K562 (cell line): ENCODE measurements around the gene R3HDM1. TPM values are rescaled to one million over a fixed set of nuclear protein-coding genes. Genes with fewer than 3 reads are reported as not detected.

Source experiments
- ATAC-seq: fragments of 200-7000 bp; cut with Tn5 transposase; 3 replicates; pipeline ENCODE4 v1.9.1; 2020; ENCODE audit warnings: moderate library complexity
- BruUV-seq: library from RNA; stranded (reverse); fragments of 400-500 nt; replicated peaks from 2 replicates; lab custom pipeline; 2021; lab: Mats Ljungman, UMichigan
- CTCF ChIA-PET: fragments of 300-600 bp; formaldehyde crosslinking; extraction: SDS; loops from one replicate; lab custom pipeline; 2021; ENCODE audit warnings: low intra/inter-chr PET ratio; lab: Yijun Ruan, JAX
- POLR2A ChIA-PET: fragments of 300-600, 350-650 bp; sonication (Branson Sonifier 250); formaldehyde crosslinking; extraction: SDS; loops from one replicate; lab custom pipeline; 2021; ENCODE audit warnings: antibody characterized with exemption, inconsistent platforms; lab: Yijun Ruan, JAX
- DNase-seq, 4 experiments: peaks; one replicate each; pipeline versions ENCODE4 v3.0.0 to v3.0.0-alpha.2; 2011 to 2018; ENCODE audit warnings: low spot score in 3 of 4, mixed read lengths in 3 of 4; ENCODE audit errors: extremely low read depth in 1 of 4
- FAIRE-seq: peaks from 2 replicates; lab custom pipeline; 2011; peaks lifted over from hg19 to GRCh38; lab: Jason Lieb, UNC
- H2AFZ ChIP-seq: 2 replicates; pipeline ENCODE4 v1.6.0; 2011; ENCODE audit warnings: low read depth, low read length, control low read depth, inconsistent platforms
- H3K27ac ChIP-seq: fragments of 200-600 bp; 3 replicates; pipeline ENCODE4 v1.8.0; 2011; ENCODE audit warnings: low read depth, mild to moderate bottlenecking, control low read depth, inconsistent platforms, low read length, moderate library complexity, mixed read lengths; ENCODE audit errors: extremely low read depth
- H3K27me3 ChIP-seq, 2 experiments: fragments of 300-600 bp in 1 of 2; 2 replicates in 1 of 2; 3 replicates in 1 of 2; pipeline versions ENCODE4 v1.6.0 to v1.8.0; 2011; ENCODE audit warnings: inconsistent platforms in 2 of 2, low read length in 2 of 2, mild to moderate bottlenecking in 1 of 2, mixed read lengths in 1 of 2, moderate library complexity in 1 of 2; ENCODE audit not compliant: control insufficient read depth in 2 of 2, insufficient read depth in 2 of 2
- H3K36me3 ChIP-seq: fragments of 300-600 bp; 3 replicates; pipeline ENCODE4 v1.8.0; 2011; ENCODE audit warnings: mild to moderate bottlenecking, low read length, inconsistent platforms; ENCODE audit not compliant: control insufficient read depth, insufficient read depth
- H3K4me1 ChIP-seq, 2 experiments: fragments of 200-600 bp in 1 of 2; replicated peaks in 1 of 2; 2 replicates in 1 of 2; 3 replicates in 1 of 2; pipeline versions ENCODE4 v1.5.1 to v1.8.0; 2011; ENCODE audit warnings: inconsistent platforms in 2 of 2, low read length in 2 of 2, mild to moderate bottlenecking in 1 of 2, mixed read lengths in 1 of 2, moderate library complexity in 1 of 2; ENCODE audit not compliant: control insufficient read depth in 2 of 2, insufficient read depth in 2 of 2
- H3K4me2 ChIP-seq: 2 replicates; pipeline ENCODE4 v1.6.1; 2011; ENCODE audit warnings: low read length, control low read depth, inconsistent platforms, mixed read lengths; ENCODE audit not compliant: insufficient read depth
- H3K4me3 ChIP-seq: fragments of 200-600 bp; sonication (generic), shearing (Covaris generic); 2 replicates; pipeline ENCODE4 v1.5.1; 2016; ENCODE audit warnings: control low read depth, inconsistent platforms
- H3K79me2 ChIP-seq: fragments of 200-600 bp; 3 replicates; pipeline ENCODE4 v1.8.0; 2011; ENCODE audit warnings: low read length, inconsistent platforms; ENCODE audit not compliant: control insufficient read depth, insufficient read depth
- H3K9ac ChIP-seq, 2 experiments: 2 replicates each; pipeline versions ENCODE4 v1.6.0 to v1.6.1; 2011; ENCODE audit warnings: low read depth in 2 of 2, low read length in 2 of 2, control low read depth in 1 of 2, inconsistent platforms in 1 of 2, mild to moderate bottlenecking in 1 of 2, mixed read lengths in 1 of 2; ENCODE audit not compliant: insufficient read depth in 1 of 2
- H3K9me1 ChIP-seq: one replicate; pipeline ENCODE4 v1.6.0; 2011; ENCODE audit warnings: inconsistent platforms, mild to moderate bottlenecking, low read length, moderate library complexity; ENCODE audit not compliant: control insufficient read depth, insufficient read depth
- H3K9me3 ChIP-seq: replicated peaks from 2 replicates; pipeline ENCODE4 v1.5.1; 2011; ENCODE audit warnings: low read depth, low read length, inconsistent platforms; ENCODE audit not compliant: control insufficient read depth, insufficient read depth
- H4K20me1 ChIP-seq: replicated peaks from 2 replicates; pipeline ENCODE4 v1.6.1; 2011; ENCODE audit warnings: low read length, inconsistent platforms, mixed read lengths; ENCODE audit not compliant: control insufficient read depth, insufficient read depth
- BRCA1 ChIP-seq, 2 experiments: fragments of 450-650 bp in 1 of 2; sonication (generic) in 1 of 2; formaldehyde crosslinking in 1 of 2; IDR thresholded peaks; 2 replicates each; pipeline versions ENCODE4 v1.5.0 to v1.6.1; 2017 to 2020; ENCODE audit warnings: mild to moderate bottlenecking in 1 of 2, missing genetic modification reagents in 1 of 2
- CTCFL ChIP-seq: IDR thresholded peaks from 2 replicates; pipeline ENCODE4 v1.6.1; 2011; ENCODE audit warnings: borderline replicate concordance, low read depth, mild to moderate bottlenecking, moderate library complexity, low read length; ENCODE audit not compliant: insufficient read depth, poor library complexity, severe bottlenecking
- E2F8 ChIP-seq: fragments of 450-650 bp; IDR thresholded peaks from 2 replicates; pipeline ENCODE4 v1.7.1; 2018; ENCODE audit warnings: mild to moderate bottlenecking, low read depth; ENCODE audit not compliant: partially characterized antibody
- ETV6 ChIP-seq, 3 experiments: fragments of 150-350 bp in 1 of 3; sonication (generic) in 1 of 3; formaldehyde crosslinking in 1 of 3; IDR thresholded peaks; 2 replicates each; pipeline versions ENCODE4 v1.6.1 to v1.8.0; 2014 to 2022; ENCODE audit warnings: borderline replicate concordance in 2 of 3, low read depth in 2 of 3, antibody characterized with exemption in 1 of 3, low read length in 1 of 3, mild to moderate bottlenecking in 1 of 3, missing genetic modification reagents in 1 of 3
- HNRNPUL1 ChIP-seq: fragments of 200-400 bp; formaldehyde crosslinking; IDR thresholded peaks from 2 replicates; pipeline ENCODE4 v1.6.1; 2017; ENCODE audit warnings: low read length
- MLLT1 ChIP-seq, 2 experiments: fragments of 450-650 bp; IDR thresholded peaks; 2 replicates each; pipeline ENCODE4 v1.6.1; 2016
- RBM34 ChIP-seq: fragments of 200-400 bp; formaldehyde crosslinking; IDR thresholded peaks from 2 replicates; pipeline ENCODE4 v1.6.1; 2018; ENCODE audit warnings: low read length, borderline replicate concordance; ENCODE audit not compliant: insufficient read depth
- SETDB1 ChIP-seq: IDR thresholded peaks from one replicate; pipeline ENCODE4 v1.6.1; 2012; ENCODE audit warnings: low read length, control low read depth, inconsistent platforms
- SP1 ChIP-seq: sonication (generic); formaldehyde crosslinking; IDR thresholded peaks from 2 replicates; pipeline ENCODE4 v1.8.1; 2022; ENCODE audit warnings: mild to moderate bottlenecking, missing genetic modification reagents
- TAL1 ChIP-seq: fragments of 450-650 bp; IDR thresholded peaks from 2 replicates; pipeline ENCODE4 v1.6.1; 2016; ENCODE audit warnings: mild to moderate bottlenecking
- VEZF1 ChIP-seq: fragments of 200-800 bp; sonication (Bioruptor generic); IDR thresholded peaks from 2 replicates; pipeline ENCODE4 v1.6.1; 2017; ENCODE audit warnings: missing genetic modification characterization, missing compliant biosample characterization
- ZC3H8 ChIP-seq: fragments of 450-650 bp; IDR thresholded peaks from 2 replicates; pipeline ENCODE4 v1.6.1; 2017
- in situ Hi-C: fragments of 300-500 bp; cut with MboI; formaldehyde crosslinking; loops from 4 replicates; pipeline ENCODE4 v1.15.0; 2018; ENCODE audit warnings: inconsistent platforms, mixed read lengths
- intact Hi-C: fragments of 100-400 bp; cut with micrococcal nuclease; formaldehyde crosslinking; loops from 2 replicates; pipeline ENCODE4 v1.14.2; 2022
- polyA plus RNA-seq, 8 experiments: library from polyadenylated mRNA; depleted of rRNA in 4 of 8; stranded (reverse) in 5 of 8; unstranded in 3 of 8; fragments of >200 nt; fragmentation: Nextera tagmentation in 2 of 8; fragmentation: Illumina TruSeq in 1 of 8; extraction: Ambion mirVana in 2 of 8; extraction: Trizol in 1 of 8; gene quantifications; 2 replicates each; pipeline versions ENCODE4 v1.2.1 to v1.2.3, GENCODE V29; 2011 to 2014; ENCODE audit warnings: inconsistent platforms in 1 of 8, missing spikeins in 1 of 8
- total RNA-seq, 7 experiments: library from RNA; depleted of rRNA in 6 of 7; stranded (reverse); fragments of >200 nt in 6 of 7; fragmentation: Illumina TruSeq in 2 of 7; extraction: Trizol in 2 of 7; gene quantifications; 2 replicates each; pipeline versions ENCODE4 v1.2.1 to v1.2.3, GENCODE V29; 2011 to 2021; ENCODE audit warnings: low replicate concordance in 1 of 7

The R3HDM1 gene
- total and polyA plus RNA-seq, 9 of the 15 experiments (the other 6 are each of a cell fraction or from before 2014, with no cell fraction given), result 12.4 to 89.4 (median 31.0) TPM

GRCh38 chr2:135762022-135762421 is 230.7 kb downstream of the R3HDM1 start:
- Histone ChIP-seq H3K9ac (no peak overlapping the region), H3K79me2 (peaks cover 4% of the 10 kb centered on the region; the same call in 1 of the 3 replicates), H3K27ac (no peak overlapping the region), H4K20me1 (no peaks in the 10 kb centered on the region), H2AFZ (no peak overlapping the region), H3K4me2 (no peak overlapping the region), H3K4me3 (no peak overlapping the region), H3K4me1 (no peaks in the 10 kb centered on the region), H3K27me3 (no peaks in the 10 kb centered on the region), H3K9me3 (peaks cover under 1% of the 10 kb centered on the region; the same call in 1 of the 2 replicates), H3K36me3 (peaks cover 78% of the 10 kb centered on the region), H3K9me1 (no peaks in the 10 kb centered on the region)
- no peak for ATAC-seq
- BruUV-seq, result no TSS peak
- FAIRE-seq, result no peak
- ChIA-PET CTCF (no interaction called here), POLR2A (interaction anchor here (0.8 to 0.9 kb wide), 2 partner anchors 11 to 25 kb away, joined by 3 to 4 read pairs; no protein-coding TSS in a partner anchor)
- in situ Hi-C loops, result no loop called here
- intact Hi-C loops, result no loop called here
- no peak for DNase-seq
- TF ChIP-seq BRCA1 (IDR thresholded peaks at IDR 0.05), result no peak
- TF ChIP-seq BRCA1 (CRISPR knock-in tag; IDR thresholded peaks at IDR 0.05), result no peak
- no peak for TF ChIP-seq ZC3H8
- no peak for TF ChIP-seq HNRNPUL1
- no peak for TF ChIP-seq MLLT1 (IDR thresholded peaks at IDR 0.05)
- no peak for TF ChIP-seq SETDB1
- TF ChIP-seq SP1 (CRISPR knock-in tag), result no peak
- TF ChIP-seq TAL1, result no peak
- no peak for TF ChIP-seq VEZF1 (CRISPR knock-in tag)
- no peak for TF ChIP-seq ETV6 (IDR thresholded peaks at IDR 0.05; ENCODE audit: borderline replicate concordance in 1 of 2, low read depth in 2 of 2, low read length in 1 of 2)
- TF ChIP-seq ETV6 (CRISPR knock-in tag; IDR thresholded peaks at IDR 0.05; ENCODE audit: borderline replicate concordance), result no peak
- TF ChIP-seq E2F8, result no peak
- no peak for TF ChIP-seq CTCFL
- TF ChIP-seq RBM34, result no peak
